GM23338 (cell line): ENCODE results near the gene CH25H. TPM values are rescaled to one million over a fixed set of nuclear protein-coding genes. Genes with fewer than 3 reads are reported as not detected.

Source experiments
- ATAC-seq: fragments of 200-7000 bp; cut with Tn5 transposase; 3 replicates; pipeline ENCODE4 v1.9.1; 2020
- DNase-seq: peaks from one replicate; pipeline ENCODE4 v3.0.0-alpha.2; 2015; ENCODE audit warnings: low spot score
- H2AFZ ChIP-seq: fragments of 200-600 bp; sonication (generic); 2 replicates; pipeline ENCODE4 v1.8.0; 2016; ENCODE audit warnings: antibody characterized with exemption, mild to moderate bottlenecking, moderate library complexity
- H3F3A ChIP-seq: fragments of 200-600 bp; sonication (generic); replicated peaks from 2 replicates; pipeline ENCODE4 v1.8.0; 2017; ENCODE audit warnings: antibody characterized with exemption, mixed run types, low read depth
- H3K27ac ChIP-seq: fragments of 200-600 bp; sonication (generic); 2 replicates; pipeline ENCODE4 v1.6.1; 2016; ENCODE audit warnings: low read depth
- H3K27me3 ChIP-seq: fragments of 200-600 bp; sonication (generic); 2 replicates; pipeline ENCODE4 v1.8.0; 2016; ENCODE audit warnings: mild to moderate bottlenecking, mixed run types, moderate library complexity; ENCODE audit not compliant: insufficient read depth
- H3K36me3 ChIP-seq: fragments of 200-600 bp; sonication (generic); 2 replicates; pipeline ENCODE4 v1.8.0; 2016; ENCODE audit warnings: mild to moderate bottlenecking; ENCODE audit not compliant: insufficient read depth
- H3K4me1 ChIP-seq: fragments of 200-600 bp; sonication (generic); 2 replicates; pipeline ENCODE4 v1.8.0; 2016; ENCODE audit warnings: mild to moderate bottlenecking, moderate library complexity; ENCODE audit not compliant: insufficient read depth
- H3K4me2 ChIP-seq: fragments of 200-600 bp; sonication (generic); 2 replicates; pipeline ENCODE4 v1.7.1; 2017; ENCODE audit warnings: mixed run types
- H3K4me3 ChIP-seq: fragments of 200-600 bp; sonication (generic); 2 replicates; pipeline ENCODE4 v1.6.1; 2016; ENCODE audit warnings: mixed run types
- H3K79me2 ChIP-seq: fragments of 200-600 bp; sonication (generic); replicated peaks from 2 replicates; pipeline ENCODE4 v1.8.0; 2017; ENCODE audit warnings: mild to moderate bottlenecking; ENCODE audit not compliant: insufficient read depth
- H3K9me2 ChIP-seq: fragments of 200-600 bp; sonication (generic); 2 replicates; pipeline ENCODE4 v1.8.0; 2017; ENCODE audit not compliant: insufficient read depth
- H4K20me1 ChIP-seq: fragments of 200-600 bp; sonication (generic); replicated peaks from 2 replicates; pipeline ENCODE4 v1.8.0; 2017; ENCODE audit warnings: mild to moderate bottlenecking; ENCODE audit not compliant: insufficient read depth
- H3K27ac Mint-ChIP-seq: 2 replicates; pipeline ENCODE4 v1.8.0; 2020; ENCODE audit warnings: inconsistent platforms, mild to moderate bottlenecking, moderate library complexity, mixed read lengths
- H3K27me3 Mint-ChIP-seq: 3 replicates; pipeline ENCODE4 v1.8.0; 2022; ENCODE audit warnings: low read depth, mild to moderate bottlenecking, moderate library complexity, mixed read lengths, inconsistent platforms; ENCODE audit not compliant: insufficient read depth, poor library complexity
- H3K36me3 Mint-ChIP-seq: 3 replicates; pipeline ENCODE4 v1.8.0; 2021; ENCODE audit warnings: low read depth, mild to moderate bottlenecking, inconsistent platforms, moderate library complexity, mixed read lengths
- H3K4me1 Mint-ChIP-seq: 3 replicates; pipeline ENCODE4 v1.8.0; 2020; ENCODE audit warnings: mild to moderate bottlenecking, inconsistent platforms, mixed read lengths
- H3K4me3 Mint-ChIP-seq: 3 replicates; pipeline ENCODE4 v1.8.0; 2021; ENCODE audit warnings: moderate library complexity, mild to moderate bottlenecking, inconsistent platforms, mixed read lengths
- H3K9me3 Mint-ChIP-seq: 3 replicates; pipeline ENCODE4 v1.8.0; 2020; ENCODE audit warnings: moderate library complexity, mild to moderate bottlenecking, inconsistent platforms, mixed read lengths
- EZH2 ChIP-seq: fragments of 200-600 bp; sonication (generic); IDR thresholded peaks from one replicate; pipeline ENCODE4 v1.8.0; 2017; ENCODE audit warnings: antibody characterized with exemption, mild to moderate bottlenecking, low read depth; ENCODE audit not compliant: unreplicated experiment
- EZH2phosphoT487 ChIP-seq: fragments of 200-600 bp; sonication (generic); IDR thresholded peaks from one replicate; pipeline ENCODE4 v1.8.1; 2018; ENCODE audit warnings: antibody characterized with exemption; ENCODE audit not compliant: unreplicated experiment
- JUNB ChIP-seq: IDR thresholded peaks from one replicate; pipeline ENCODE4 v1.6.1; 2016; ENCODE audit warnings: antibody characterized with exemption; ENCODE audit not compliant: unreplicated experiment
- POLR2AphosphoS5 ChIP-seq: IDR thresholded peaks from 2 replicates; pipeline ENCODE4 v1.6.1; 2016; ENCODE audit warnings: antibody characterized with exemption, low read depth
- STAT1 ChIP-seq: IDR thresholded peaks from one replicate; pipeline ENCODE4 v1.6.1; 2016; ENCODE audit warnings: antibody characterized with exemption; ENCODE audit not compliant: unreplicated experiment
- ZNF331 ChIP-seq: fragments of 250-450 bp; sonication (Bioruptor Pico); IDR thresholded peaks from 2 replicates; pipeline ENCODE4 v1.5.0; 2020; ENCODE audit warnings: low read depth, mild to moderate bottlenecking, moderate library complexity
- polyA plus RNA-seq: library from polyadenylated mRNA; unstranded; fragments of >200 nt; fragmentation: Nextera tagmentation; extraction: Ambion mirVana; gene quantifications from 2 replicates; pipeline ENCODE4 v1.2.1, GENCODE V29; 2016
- total RNA-seq: library from RNA; depleted of rRNA; stranded (reverse); fragments of >200 nt; shearing (Covaris generic); gene quantifications from 2 replicates; pipeline ENCODE4 v1.2.3, GENCODE V29; 2014
- TF ChIP-seq, protein P1 (sequence below), 2 experiments: fragments of 200-600 bp in 1 of 2; sonication (generic) in 1 of 2; conservative IDR thresholded peaks; 2 replicates each; pipeline versions ENCODE4 v1.5.1 to v1.6.1; 2016 to 2017; ENCODE audit warnings: antibody characterized with exemption in 2 of 2, low read depth in 2 of 2, mild to moderate bottlenecking in 2 of 2, moderate library complexity in 1 of 2
- TF ChIP-seq, protein P2 (sequence below): IDR thresholded peaks from one replicate; pipeline ENCODE4 v1.6.1; 2018; ENCODE audit warnings: antibody characterized with exemption; ENCODE audit not compliant: unreplicated experiment

Gene CH25H
- total and polyA plus RNA-seq, 2 experiments from 2014 or later: 1.3 to 1.7 TPM

DNA sequence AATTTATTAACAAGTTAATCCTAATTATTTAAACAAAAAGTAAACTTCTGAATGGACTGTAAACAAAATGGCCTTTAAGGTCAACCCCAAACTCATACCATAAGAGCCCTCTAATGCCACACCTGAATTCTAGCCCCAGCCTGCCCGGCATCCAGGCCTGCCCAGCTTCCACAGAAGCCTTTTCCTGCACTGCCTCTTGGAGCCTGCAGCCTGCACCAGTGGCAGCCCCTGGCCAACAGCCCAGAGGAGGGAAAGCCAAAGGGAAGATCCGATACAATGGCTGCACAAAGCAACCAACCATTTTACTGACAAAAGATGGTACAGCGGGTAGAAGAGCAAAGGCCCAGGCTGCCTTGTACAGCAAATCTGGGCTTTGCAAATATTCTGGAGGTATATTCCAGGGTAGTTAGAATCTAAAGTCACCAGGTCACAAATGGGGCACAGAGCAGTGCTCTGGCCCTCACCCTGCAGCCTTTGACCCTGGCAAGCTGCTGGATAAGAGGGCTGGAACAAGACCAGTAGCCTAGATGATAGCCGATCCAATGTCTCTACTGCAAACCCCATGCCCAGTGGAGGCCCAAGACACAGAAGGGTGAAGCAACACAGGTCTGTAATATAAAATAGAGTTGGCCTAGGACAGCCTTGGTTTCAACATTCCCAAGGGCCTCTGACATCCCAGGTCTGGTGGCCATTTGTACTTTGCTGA, 12.5 kb upstream of the CH25H start (continued):
- TF ChIP-seq, protein P1, sequence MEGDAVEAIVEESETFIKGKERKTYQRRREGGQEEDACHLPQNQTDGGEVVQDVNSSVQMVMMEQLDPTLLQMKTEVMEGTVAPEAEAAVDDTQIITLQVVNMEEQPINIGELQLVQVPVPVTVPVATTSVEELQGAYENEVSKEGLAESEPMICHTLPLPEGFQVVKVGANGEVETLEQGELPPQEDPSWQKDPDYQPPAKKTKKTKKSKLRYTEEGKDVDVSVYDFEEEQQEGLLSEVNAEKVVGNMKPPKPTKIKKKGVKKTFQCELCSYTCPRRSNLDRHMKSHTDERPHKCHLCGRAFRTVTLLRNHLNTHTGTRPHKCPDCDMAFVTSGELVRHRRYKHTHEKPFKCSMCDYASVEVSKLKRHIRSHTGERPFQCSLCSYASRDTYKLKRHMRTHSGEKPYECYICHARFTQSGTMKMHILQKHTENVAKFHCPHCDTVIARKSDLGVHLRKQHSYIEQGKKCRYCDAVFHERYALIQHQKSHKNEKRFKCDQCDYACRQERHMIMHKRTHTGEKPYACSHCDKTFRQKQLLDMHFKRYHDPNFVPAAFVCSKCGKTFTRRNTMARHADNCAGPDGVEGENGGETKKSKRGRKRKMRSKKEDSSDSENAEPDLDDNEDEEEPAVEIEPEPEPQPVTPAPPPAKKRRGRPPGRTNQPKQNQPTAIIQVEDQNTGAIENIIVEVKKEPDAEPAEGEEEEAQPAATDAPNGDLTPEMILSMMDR (conservative IDR thresholded peaks at IDR 0.05; ENCODE audit: low read depth in 2 of 2): no peak
- TF ChIP-seq, protein P2, sequence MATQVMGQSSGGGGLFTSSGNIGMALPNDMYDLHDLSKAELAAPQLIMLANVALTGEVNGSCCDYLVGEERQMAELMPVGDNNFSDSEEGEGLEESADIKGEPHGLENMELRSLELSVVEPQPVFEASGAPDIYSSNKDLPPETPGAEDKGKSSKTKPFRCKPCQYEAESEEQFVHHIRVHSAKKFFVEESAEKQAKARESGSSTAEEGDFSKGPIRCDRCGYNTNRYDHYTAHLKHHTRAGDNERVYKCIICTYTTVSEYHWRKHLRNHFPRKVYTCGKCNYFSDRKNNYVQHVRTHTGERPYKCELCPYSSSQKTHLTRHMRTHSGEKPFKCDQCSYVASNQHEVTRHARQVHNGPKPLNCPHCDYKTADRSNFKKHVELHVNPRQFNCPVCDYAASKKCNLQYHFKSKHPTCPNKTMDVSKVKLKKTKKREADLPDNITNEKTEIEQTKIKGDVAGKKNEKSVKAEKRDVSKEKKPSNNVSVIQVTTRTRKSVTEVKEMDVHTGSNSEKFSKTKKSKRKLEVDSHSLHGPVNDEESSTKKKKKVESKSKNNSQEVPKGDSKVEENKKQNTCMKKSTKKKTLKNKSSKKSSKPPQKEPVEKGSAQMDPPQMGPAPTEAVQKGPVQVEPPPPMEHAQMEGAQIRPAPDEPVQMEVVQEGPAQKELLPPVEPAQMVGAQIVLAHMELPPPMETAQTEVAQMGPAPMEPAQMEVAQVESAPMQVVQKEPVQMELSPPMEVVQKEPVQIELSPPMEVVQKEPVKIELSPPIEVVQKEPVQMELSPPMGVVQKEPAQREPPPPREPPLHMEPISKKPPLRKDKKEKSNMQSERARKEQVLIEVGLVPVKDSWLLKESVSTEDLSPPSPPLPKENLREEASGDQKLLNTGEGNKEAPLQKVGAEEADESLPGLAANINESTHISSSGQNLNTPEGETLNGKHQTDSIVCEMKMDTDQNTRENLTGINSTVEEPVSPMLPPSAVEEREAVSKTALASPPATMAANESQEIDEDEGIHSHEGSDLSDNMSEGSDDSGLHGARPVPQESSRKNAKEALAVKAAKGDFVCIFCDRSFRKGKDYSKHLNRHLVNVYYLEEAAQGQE: no peak
- TF ChIP-seq JUNB (no peak), EZH2phosphoT487 (no peak)

DNA sequence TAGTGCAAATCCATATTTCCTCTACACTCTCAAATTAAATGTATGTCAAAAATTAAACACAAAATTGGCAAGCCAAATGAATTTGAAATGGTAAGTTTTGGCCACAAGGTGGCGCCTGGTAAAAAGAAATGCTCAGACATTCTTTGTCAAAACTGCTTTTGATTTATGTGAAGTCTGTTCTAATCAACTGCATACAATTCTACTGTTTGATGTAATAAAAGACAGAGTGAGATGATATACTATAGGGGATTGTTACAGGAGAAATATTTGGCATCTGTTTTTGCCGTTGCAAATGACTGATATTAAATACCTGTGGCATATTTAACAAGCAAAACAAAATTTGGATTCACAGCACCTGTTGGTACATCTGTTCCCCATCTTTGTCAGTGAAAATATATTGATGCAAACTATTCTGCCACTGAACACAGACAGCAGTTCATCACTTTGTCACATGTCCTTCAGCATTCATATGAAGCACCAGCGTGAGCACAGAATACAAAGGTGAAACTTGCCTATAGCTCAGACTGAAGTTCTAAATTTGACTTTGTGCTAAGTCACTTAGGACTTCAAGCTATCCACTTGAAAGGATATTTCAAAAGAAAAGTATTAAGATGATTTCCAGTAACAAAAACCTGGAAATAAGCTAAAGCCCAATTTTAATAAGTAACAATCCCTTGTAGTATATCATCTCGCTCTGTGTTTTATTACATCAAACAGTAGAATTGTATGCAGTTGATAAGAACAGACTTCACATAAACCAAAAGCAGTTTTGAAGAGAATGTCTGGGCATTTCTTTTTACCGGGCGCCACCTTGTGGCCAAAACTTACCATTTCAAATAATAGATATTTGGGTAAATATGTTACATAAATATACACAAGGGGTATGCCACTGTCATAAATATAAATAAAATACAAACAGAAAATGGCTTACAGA, 10.2 kb upstream of the CH25H start:
- H3F3A ChIP-seq: no peaks in the 10 kb centered on the region
- peaks cover 21% of the 10 kb centered on the region for H3K4me1 Mint-ChIP-seq
- no peaks in the 10 kb centered on the region for H3K9me2 ChIP-seq
- TF ChIP-seq, protein P1 (conservative IDR thresholded peaks at IDR 0.05; ENCODE audit: low read depth in 2 of 2): peak; percentile 70 to 92
- TF ChIP-seq EZH2phosphoT487: no peak
- no peak for TF ChIP-seq JUNB
- TF ChIP-seq STAT1: no peak
- TF ChIP-seq ZNF331: no peak
- TF ChIP-seq POLR2AphosphoS5: no peak
- TF ChIP-seq EZH2: no peak
- H3K9me3 Mint-ChIP-seq: no peaks in the 10 kb centered on the region
- H3K27me3 Mint-ChIP-seq: peaks cover 3% of the 10 kb centered on the region
- no peak overlapping the region for H3K27ac Mint-ChIP-seq
- H3K79me2 ChIP-seq: no peaks in the 10 kb centered on the region
- H3K27me3 ChIP-seq: no peaks in the 10 kb centered on the region
- no peak overlapping the region for H3K4me3 ChIP-seq
- DNase-seq: peak; percentile 77
- no peak overlapping the region for H3K4me2 ChIP-seq
- no peak overlapping the region for H3K4me3 Mint-ChIP-seq
- no peaks in the 10 kb centered on the region for H3K36me3 ChIP-seq
- H3K36me3 Mint-ChIP-seq: no peaks in the 10 kb centered on the region
- peaks cover 12% of the 10 kb centered on the region for H3K4me1 ChIP-seq
- no peak for ATAC-seq
- H4K20me1 ChIP-seq: no peaks in the 10 kb centered on the region
- H2AFZ ChIP-seq: no peak overlapping the region
- no peak overlapping the region for H3K27ac ChIP-seq
